Naive thymus-derived CD4-positive, alpha-beta T cell (primary cell): Measurements from ENCODE around the gene WSCD2. TPM values are rescaled to one million over a fixed set of nuclear protein-coding genes. Genes with fewer than 3 reads are reported as not detected.

Experiments
- ATAC-seq: fragments of 150-1000 bp; cut with Tn5 transposase; 2 replicates; pipeline ENCODE4 v1.10.0; 2021; ENCODE audit warnings: mild to moderate bottlenecking, moderate library complexity
- CTCF ChIA-PET: fragments of 350-600 bp; sonication (Branson Sonifier 250); formaldehyde crosslinking; loops from one replicate; lab custom pipeline; 2021; ENCODE audit warnings: antibody characterized with exemption; lab: Charles Lee
- POLR2A ChIA-PET: fragments of 350-600 bp; sonication (Branson Sonifier 250); formaldehyde crosslinking; loops from one replicate; lab custom pipeline; 2021; ENCODE audit warnings: antibody characterized with exemption, inconsistent platforms; lab: Charles Lee
- DNase-seq, 9 donors: peaks; one replicate each; pipeline versions ENCODE4 v3.0.0 to v3.0.0-alpha.2; 2020 to 2022; ENCODE audit warnings: mixed read lengths in 1 of 9
- H3K27ac ChIP-seq: one replicate; pipeline ENCODE4 v1.7.0; 2013; ENCODE audit warnings: mild to moderate bottlenecking, low read depth, low read length, moderate library complexity
- H3K27me3 ChIP-seq, 2 donors: one replicate each; pipeline ENCODE4 v1.7.0; 2013; ENCODE audit warnings: low read length in 2 of 2, mild to moderate bottlenecking in 2 of 2, moderate library complexity in 2 of 2; ENCODE audit not compliant: control insufficient read depth in 2 of 2, insufficient read depth in 2 of 2
- H3K36me3 ChIP-seq, 3 experiments: 1 replicate in 2 of 3; 2 replicates in 1 of 3; pipeline ENCODE4 v1.7.0; 2013; ENCODE audit warnings: low read length in 3 of 3, mild to moderate bottlenecking in 3 of 3, moderate library complexity in 1 of 3; ENCODE audit not compliant: insufficient read depth in 3 of 3, control insufficient read depth in 2 of 3
- H3K4me1 ChIP-seq, 2 donors: one replicate each; pipeline ENCODE4 v1.7.0; 2013; ENCODE audit warnings: low read length in 2 of 2, mild to moderate bottlenecking in 2 of 2, moderate library complexity in 1 of 2; ENCODE audit not compliant: control insufficient read depth in 2 of 2, insufficient read depth in 2 of 2
- H3K4me3 ChIP-seq: 2 replicates; pipeline ENCODE4 v1.7.0; 2013; ENCODE audit warnings: mild to moderate bottlenecking, low read length
- H3K9me3 ChIP-seq, 3 experiments: 1 replicate in 2 of 3; 2 replicates in 1 of 3; pipeline ENCODE4 v1.7.0; 2013; ENCODE audit warnings: low read length in 3 of 3; ENCODE audit not compliant: control insufficient read depth in 2 of 3
- H3K27ac Mint-ChIP-seq, 9 donors: one replicate each; pipeline ENCODE4 v1.8.0; 2020 to 2022; ENCODE audit warnings: mixed read lengths in 9 of 9, mild to moderate bottlenecking in 8 of 9, moderate library complexity in 5 of 9, inconsistent platforms in 2 of 9
- H3K27me3 Mint-ChIP-seq, 5 donors: one replicate each; pipeline ENCODE4 v1.8.0; 2021 to 2022; ENCODE audit warnings: mixed read lengths in 5 of 5, mild to moderate bottlenecking in 1 of 5
- H3K36me3 Mint-ChIP-seq, 5 donors: one replicate each; pipeline ENCODE4 v1.8.0; 2020 to 2022; ENCODE audit warnings: mixed read lengths in 5 of 5, mild to moderate bottlenecking in 3 of 5, inconsistent platforms in 1 of 5
- H3K4me1 Mint-ChIP-seq, 7 donors: one replicate each; pipeline ENCODE4 v1.8.0; 2020 to 2022; ENCODE audit warnings: mixed read lengths in 7 of 7, mild to moderate bottlenecking in 3 of 7, inconsistent platforms in 1 of 7
- H3K4me3 Mint-ChIP-seq, 10 donors: one replicate each; pipeline ENCODE4 v1.8.0; 2020 to 2022; ENCODE audit warnings: mild to moderate bottlenecking in 10 of 10, mixed read lengths in 10 of 10, moderate library complexity in 6 of 10, inconsistent platforms in 2 of 10
- H3K9me3 Mint-ChIP-seq, 11 donors: one replicate each; pipeline ENCODE4 v1.8.0; 2020 to 2022; ENCODE audit warnings: mixed read lengths in 11 of 11, mild to moderate bottlenecking in 4 of 11, inconsistent platforms in 1 of 11, moderate library complexity in 1 of 11
- intact Hi-C, 2 donors: fragments of 100-400 bp; cut with micrococcal nuclease; formaldehyde crosslinking; loops; one replicate each; pipeline ENCODE4 v1.15.1; 2023
- polyA plus RNA-seq, 2 donors: library from polyadenylated mRNA; unstranded; fragments of 300-500 nt; fragmentation: Illumina TruSeq; gene quantifications; one replicate each; pipeline ENCODE4 v1.2.3, GENCODE V29; 2021
- total RNA-seq, 6 experiments: library from RNA in 5 of 6; stranded (reverse) in 5 of 6; gene quantifications; 1 replicate in 5 of 6; 2 replicates in 1 of 6; pipeline ENCODE4 v1.2.3 and lab custom pipeline; 2021 to 2026

WSCD2 gene
- total and polyA plus RNA-seq, 7 experiments from 2014 or later: not detected

DNA sequence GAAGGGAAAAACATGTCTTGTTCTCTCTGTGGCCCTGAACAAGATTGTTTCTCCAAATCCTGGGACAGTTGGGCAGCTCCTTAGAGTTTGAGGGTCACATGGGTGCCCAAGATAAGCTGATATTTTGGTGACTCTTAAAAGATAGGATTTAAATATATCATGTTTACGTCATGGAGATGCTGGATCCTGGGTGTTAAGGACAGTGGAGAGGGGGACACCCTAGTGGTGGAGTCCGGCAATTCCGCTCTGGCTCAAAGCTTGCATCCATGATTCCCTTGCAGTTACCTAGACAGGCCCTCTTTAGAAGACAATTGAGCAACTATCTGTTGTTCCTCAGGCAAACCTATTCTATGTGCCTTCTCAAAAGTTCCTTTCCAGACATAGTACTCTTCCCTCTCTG is 108.2 kb downstream of the WSCD2 start:
- no peak for DNase-seq
- peaks cover 3 to 44% (median 33%) of the 10 kb centered on the region in 5 donors for H3K27me3 Mint-ChIP-seq
- H3K27ac ChIP-seq: no peak overlapping the region
- no peaks in the 10 kb centered on the region for H3K9me3 ChIP-seq
- no peak overlapping the region for H3K27ac Mint-ChIP-seq
- H3K4me1 ChIP-seq: no peaks in the 10 kb centered on the region
- no peak for ATAC-seq
- no peak overlapping the region for H3K4me3 ChIP-seq
- no peaks in the 10 kb centered on the region for H3K27me3 ChIP-seq
- intact Hi-C loops: no loop called here
- peaks cover 0 to 3% (median 0%) of the 10 kb centered on the region in 5 donors for H3K36me3 Mint-ChIP-seq
- no peak overlapping the region for H3K4me3 Mint-ChIP-seq
- no peaks in the 10 kb centered on the region for H3K36me3 ChIP-seq
- peaks cover 0 to 1% (median 0%) of the 10 kb centered on the region in 7 donors for H3K4me1 Mint-ChIP-seq
- ChIA-PET POLR2A (no interaction called here), CTCF (no interaction called here)
- peaks cover 0 to 11% (median 0%) of the 10 kb centered on the region in 11 donors for H3K9me3 Mint-ChIP-seq

DNA sequence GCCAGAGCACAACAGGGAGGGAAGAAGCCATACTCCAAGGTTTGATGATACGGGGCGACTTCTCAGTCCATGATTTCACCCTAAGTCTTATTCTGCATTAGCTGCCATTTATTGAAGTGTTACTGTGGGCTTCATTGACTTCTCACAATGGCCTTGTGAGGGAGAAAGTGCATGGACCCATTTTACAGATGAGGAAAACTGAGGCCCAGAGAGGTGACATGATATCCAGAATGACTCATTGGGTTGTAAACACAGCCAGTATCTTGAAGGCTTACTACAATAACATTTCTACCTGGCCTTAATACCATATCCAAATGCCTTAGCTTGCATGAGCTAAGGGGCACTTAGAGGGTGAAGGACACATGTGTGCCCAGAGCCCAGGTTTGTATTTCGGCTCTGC is 109.4 kb downstream of the WSCD2 start:
- Histone ChIP-seq H3K4me1 (no peaks in the 10 kb centered on the region), H3K36me3 (no peaks in the 10 kb centered on the region), H3K4me3 (no peak overlapping the region), H3K27me3 (no peaks in the 10 kb centered on the region), H3K27ac (no peak overlapping the region), H3K9me3 (no peaks in the 10 kb centered on the region)
- Mint-ChIP-seq H3K9me3 (peaks cover 0 to 11% (median 0%) of the 10 kb centered on the region in 11 donors), H3K4me1 (peaks cover 0 to 1% (median 0%) of the 10 kb centered on the region in 7 donors), H3K36me3 (peaks cover 0 to 3% (median 0%) of the 10 kb centered on the region in 5 donors), H3K4me3 (no peak overlapping the region), H3K27me3 (peaks cover 3 to 39% (median 28%) of the 10 kb centered on the region in 5 donors), H3K27ac (no peak overlapping the region)
- POLR2A ChIA-PET: no interaction called here
- CTCF ChIA-PET: no interaction called here
- intact Hi-C loops: no loop called here
- no peak for DNase-seq
- ATAC-seq: no peak

DNA sequence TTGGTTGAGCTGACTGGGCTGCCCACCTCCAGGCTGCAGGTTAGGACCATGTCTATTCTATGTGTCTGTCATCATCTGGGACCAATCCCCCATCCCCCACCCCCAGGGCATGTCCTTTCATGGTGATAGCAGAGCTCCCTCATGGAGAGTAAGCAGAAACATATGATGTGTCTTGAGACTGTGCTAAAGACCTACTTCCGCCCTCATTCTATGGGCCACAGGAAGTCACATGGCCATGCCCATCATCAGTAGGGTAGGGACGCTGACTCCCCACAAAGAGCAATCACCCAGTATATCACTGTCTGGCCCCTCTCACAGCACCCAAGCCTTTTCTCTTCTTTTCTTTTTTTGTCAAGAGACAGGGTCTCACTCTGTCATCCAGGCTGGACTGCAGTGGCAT is 110.3 kb downstream of the WSCD2 start:
- H3K9me3 ChIP-seq: no peaks in the 10 kb centered on the region
- peaks cover 0 to 11% (median 0%) of the 10 kb centered on the region in 11 donors for H3K9me3 Mint-ChIP-seq
- ATAC-seq (no peak), DNase-seq (no peak)
- intact Hi-C loops: no loop called here
- H3K4me3 ChIP-seq: no peak overlapping the region
- H3K36me3 ChIP-seq: no peaks in the 10 kb centered on the region
- H3K4me1 ChIP-seq: no peaks in the 10 kb centered on the region
- peaks cover 0 to 3% (median 0%) of the 10 kb centered on the region in 5 donors for H3K36me3 Mint-ChIP-seq
- H3K4me3 Mint-ChIP-seq: no peak overlapping the region
- no peaks in the 10 kb centered on the region for H3K27me3 ChIP-seq
- H3K27ac Mint-ChIP-seq: no peak overlapping the region
- H3K27ac ChIP-seq: no peak overlapping the region
- H3K27me3 Mint-ChIP-seq: peaks cover 3 to 39% (median 27%) of the 10 kb centered on the region in 5 donors
- peaks cover 0 to 1% (median 0%) of the 10 kb centered on the region in 7 donors for H3K4me1 Mint-ChIP-seq
- CTCF ChIA-PET: no interaction called here
- POLR2A ChIA-PET: no interaction called here

DNA sequence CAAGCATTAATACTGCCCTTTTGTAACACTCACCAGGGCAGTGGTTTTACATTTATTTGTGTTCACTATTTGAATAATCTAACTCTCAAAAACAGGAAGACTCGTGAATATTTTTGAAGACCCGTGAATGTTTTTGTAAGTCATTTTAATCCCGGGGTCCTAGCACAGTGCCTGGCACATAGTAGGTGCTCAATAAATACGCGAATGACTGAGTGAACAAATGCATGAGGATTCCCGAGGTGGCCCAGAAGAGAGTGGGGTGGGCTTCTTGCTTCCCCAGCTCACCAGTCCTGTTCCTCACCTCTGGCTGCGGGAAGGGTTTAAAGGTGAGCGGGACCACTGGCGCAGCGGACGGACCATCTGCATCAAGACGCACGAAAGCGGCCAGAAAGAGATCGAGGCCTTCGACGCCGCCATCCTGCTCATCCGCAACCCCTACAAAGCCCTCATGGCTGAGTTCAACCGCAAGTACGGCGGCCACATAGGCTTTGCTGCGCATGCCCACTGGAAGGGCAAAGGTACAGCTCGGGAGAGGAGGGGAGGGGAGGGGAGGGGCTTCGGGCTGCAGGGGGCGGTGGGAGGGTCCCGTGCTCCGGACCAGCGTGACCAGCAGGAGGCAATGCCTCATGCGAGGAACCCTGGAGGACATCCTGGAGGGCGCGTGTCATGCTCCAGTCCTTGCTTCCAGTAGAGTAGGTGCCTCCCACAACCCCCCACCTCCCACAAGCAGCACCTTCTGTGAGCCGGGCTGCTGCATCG is 111.1 kb downstream of the WSCD2 start:
- Histone ChIP-seq H3K27me3 (no peaks in the 10 kb centered on the region), H3K27ac (no peak overlapping the region), H3K9me3 (no peaks in the 10 kb centered on the region), H3K4me1 (no peaks in the 10 kb centered on the region), H3K4me3 (no peak overlapping the region), H3K36me3 (no peaks in the 10 kb centered on the region)
- CTCF ChIA-PET: no interaction called here
- Mint-ChIP-seq H3K36me3 (peaks cover 0 to 3% (median 0%) of the 10 kb centered on the region in 5 donors), H3K9me3 (peaks cover 0 to 11% (median 0%) of the 10 kb centered on the region in 11 donors), H3K27ac (no peak overlapping the region), H3K4me1 (peaks cover 0 to 1% (median 0%) of the 10 kb centered on the region in 7 donors), H3K4me3 (no peak overlapping the region), H3K27me3 (peaks cover 3 to 39% (median 28%) of the 10 kb centered on the region in 5 donors)
- POLR2A ChIA-PET: no interaction called here
- no peak for ATAC-seq
- intact Hi-C loops: no loop called here
- DNase-seq: no peak

DNA sequence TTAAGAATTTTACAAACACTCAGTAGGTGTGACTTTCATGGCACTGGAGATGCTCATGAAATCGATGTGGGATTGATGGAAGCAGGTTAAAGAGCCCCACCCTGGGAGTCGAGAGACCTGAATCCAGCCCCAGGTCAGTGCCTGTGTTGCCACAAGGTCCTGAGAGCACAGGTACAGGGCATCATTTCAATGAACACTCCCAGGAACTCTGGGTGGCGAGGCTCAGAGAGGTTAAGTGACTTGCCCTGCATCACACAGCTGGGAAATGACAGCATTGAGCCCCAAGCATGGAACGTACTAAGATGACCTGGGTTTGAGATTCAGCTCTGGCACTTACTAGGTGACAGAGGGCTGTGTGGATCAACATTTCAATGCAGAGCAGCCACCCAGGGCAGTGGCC is 111.8 kb downstream of the WSCD2 start:
- H3K27ac ChIP-seq: no peak overlapping the region
- peaks cover 0 to 1% (median 0%) of the 10 kb centered on the region in 7 donors for H3K4me1 Mint-ChIP-seq
- H3K4me1 ChIP-seq: no peaks in the 10 kb centered on the region
- no peak overlapping the region for H3K4me3 Mint-ChIP-seq
- peaks cover 3 to 36% (median 27%) of the 10 kb centered on the region in 5 donors for H3K27me3 Mint-ChIP-seq
- H3K27ac Mint-ChIP-seq: no peak overlapping the region
- H3K36me3 ChIP-seq: no peaks in the 10 kb centered on the region
- H3K27me3 ChIP-seq: no peaks in the 10 kb centered on the region
- POLR2A ChIA-PET: no interaction called here
- no peak for ATAC-seq
- no peak overlapping the region for H3K4me3 ChIP-seq
- intact Hi-C loops: no loop called here
- no peaks in the 10 kb centered on the region for H3K9me3 ChIP-seq
- H3K9me3 Mint-ChIP-seq: peaks cover 0 to 11% (median 0%) of the 10 kb centered on the region in 11 donors
- CTCF ChIA-PET: no interaction called here
- H3K36me3 Mint-ChIP-seq: peaks cover 0 to 3% (median 0%) of the 10 kb centered on the region in 5 donors
- no peak for DNase-seq

DNA sequence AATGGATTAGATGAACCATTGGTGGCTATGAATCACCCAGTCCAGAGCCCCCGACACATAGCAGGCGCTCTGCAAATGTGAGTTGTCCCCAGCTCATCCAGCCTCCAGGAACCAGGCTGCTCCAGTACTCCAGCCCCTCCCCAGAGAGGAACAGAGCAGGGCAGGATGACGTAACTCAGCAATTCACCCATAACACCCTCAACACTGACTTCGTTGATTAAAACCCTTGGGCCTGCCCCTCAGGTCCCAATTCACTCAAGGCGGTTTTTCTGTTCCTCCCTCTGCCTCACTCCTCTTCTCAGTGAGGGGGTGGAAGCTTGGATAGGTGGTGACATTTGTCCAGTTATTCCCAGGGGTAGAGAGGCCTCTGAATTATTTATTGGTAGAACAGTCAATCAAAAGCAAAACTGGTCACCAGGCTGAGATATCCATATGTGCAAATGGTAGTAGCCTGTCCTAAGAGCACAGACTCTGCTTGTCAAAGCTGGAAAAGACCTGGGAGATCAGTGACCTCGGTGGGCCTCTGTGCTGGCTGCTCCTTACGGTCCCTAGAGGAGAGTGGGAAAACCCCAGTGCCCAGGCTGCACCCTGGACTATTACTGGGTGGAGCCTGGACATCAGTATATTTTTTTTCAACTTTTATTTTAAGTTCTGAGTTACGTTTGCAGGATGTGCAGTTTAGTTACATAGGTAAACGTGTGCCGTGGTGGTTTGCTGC is 113.1 kb downstream of the WSCD2 start:
- peaks cover 0 to 3% (median 0%) of the 10 kb centered on the region in 5 donors for H3K36me3 Mint-ChIP-seq
- H3K4me3 Mint-ChIP-seq: no peak overlapping the region
- ATAC-seq: no peak
- CTCF ChIA-PET: no interaction called here
- Histone ChIP-seq H3K36me3 (no peaks in the 10 kb centered on the region), H3K27ac (no peak overlapping the region), H3K4me3 (no peak overlapping the region), H3K9me3 (no peaks in the 10 kb centered on the region), H3K27me3 (no peaks in the 10 kb centered on the region), H3K4me1 (no peaks in the 10 kb centered on the region)
- DNase-seq: no peak
- peaks cover 0 to 11% (median 0%) of the 10 kb centered on the region in 11 donors for H3K9me3 Mint-ChIP-seq
- H3K27me3 Mint-ChIP-seq: peaks cover 0 to 31% (median 22%) of the 10 kb centered on the region in 5 donors
- intact Hi-C loops: no loop called here
- no peak overlapping the region for H3K27ac Mint-ChIP-seq
- H3K4me1 Mint-ChIP-seq: peaks cover 0 to 1% (median 0%) of the 10 kb centered on the region in 7 donors
- POLR2A ChIA-PET: no interaction called here
